Endothelial cell of umbilical vein (primary cell): ENCODE results near the gene AADAT. TPM values are rescaled to one million over a fixed set of nuclear protein-coding genes. Genes with fewer than 3 reads are reported as not detected.
"Not testable (repeated sequence)": the region's sequence is repeated elsewhere in the genome, so short reads cannot be mapped to it uniquely, and the experiment has no call there.

Experiments used
- BruUV-seq: library from RNA; stranded (reverse); fragments of 400-500 nt; replicated peaks from 2 replicates; lab custom pipeline; 2021; lab: Mats Ljungman, UMichigan
- CTCF ChIA-PET: fragments of 300-600, 350-600 bp; sonication (Branson Sonifier 250); formaldehyde crosslinking; loops from one replicate; lab custom pipeline; 2021; ENCODE audit warnings: antibody characterized with exemption, inconsistent platforms; lab: Charles Lee
- POLR2A ChIA-PET: fragments of 300-600, 350-600 bp; sonication (Branson Sonifier 250); formaldehyde crosslinking; loops from one replicate; lab custom pipeline; 2021; ENCODE audit warnings: antibody characterized with exemption, inconsistent platforms; lab: Charles Lee
- DNase-seq: peaks from one replicate; pipeline ENCODE4 v3.0.0-alpha.2; 2011; ENCODE audit warnings: low read depth, low spot score
- FAIRE-seq: peaks from 2 replicates; lab custom pipeline; 2011; peaks lifted over from hg19 to GRCh38; lab: Jason Lieb, UNC
- H2AFZ ChIP-seq: 2 replicates; pipeline ENCODE4 v1.6.0; 2012; ENCODE audit warnings: low read depth, low read length, control low read depth, inconsistent platforms
- H3K27ac ChIP-seq: 2 replicates; pipeline ENCODE4 v1.5.1; 2011; ENCODE audit warnings: low read depth, mild to moderate bottlenecking, control low read depth, low read length, moderate library complexity; ENCODE audit not compliant: insufficient read depth
- H3K27me3 ChIP-seq, 2 experiments: 2 replicates each; pipeline versions ENCODE4 v1.6.0 to v1.6.1; 2011; ENCODE audit warnings: low read length in 2 of 2, mixed read lengths in 1 of 2; ENCODE audit not compliant: control insufficient read depth in 2 of 2, insufficient read depth in 2 of 2
- H3K36me3 ChIP-seq, 2 experiments: 2 replicates in 1 of 2; 3 replicates in 1 of 2; pipeline ENCODE4 v1.5.1; 2011; ENCODE audit warnings: low read length in 2 of 2, mild to moderate bottlenecking in 1 of 2, moderate library complexity in 1 of 2; ENCODE audit not compliant: control insufficient read depth in 2 of 2, insufficient read depth in 2 of 2; ENCODE audit errors: extremely low read depth in 1 of 2
- H3K4me1 ChIP-seq: 3 replicates; pipeline ENCODE4 v1.5.1; 2011; ENCODE audit warnings: mild to moderate bottlenecking, low read length; ENCODE audit not compliant: control insufficient read depth, insufficient read depth; ENCODE audit errors: extremely low read depth
- H3K4me2 ChIP-seq: 2 replicates; pipeline ENCODE4 v1.6.1; 2011; ENCODE audit warnings: low read length, control low read depth, mixed read lengths; ENCODE audit not compliant: insufficient read depth
- H3K4me3 ChIP-seq, 3 experiments: fragments of 200-600 bp in 1 of 3; sonication (generic), shearing (Covaris generic) in 1 of 3; replicated peaks in 1 of 3; 2 replicates each; pipeline ENCODE4 v1.5.1; 2011 to 2016; ENCODE audit warnings: control low read depth in 3 of 3, low read length in 3 of 3, mild to moderate bottlenecking in 2 of 3, inconsistent platforms in 1 of 3, low read depth in 1 of 3, moderate library complexity in 1 of 3; ENCODE audit not compliant: insufficient read depth in 1 of 3
- H3K79me2 ChIP-seq: 2 replicates; pipeline ENCODE4 v1.6.0; 2012; ENCODE audit warnings: low read length, inconsistent platforms; ENCODE audit not compliant: control insufficient read depth, insufficient read depth
- H3K9ac ChIP-seq: replicated peaks from 2 replicates; pipeline ENCODE3; 2011; ENCODE audit warnings: low read length, control low read depth; ENCODE audit not compliant: insufficient read depth; ENCODE audit errors: extremely low read depth
- H3K9me1 ChIP-seq: replicated peaks from 3 replicates; pipeline ENCODE4 v1.6.0; 2011; ENCODE audit warnings: mild to moderate bottlenecking, low read length; ENCODE audit not compliant: control insufficient read depth, insufficient read depth; ENCODE audit errors: extremely low read depth
- H3K9me3 ChIP-seq: replicated peaks from 2 replicates; pipeline ENCODE4 v1.5.1; 2012; ENCODE audit warnings: low read length, inconsistent platforms; ENCODE audit not compliant: control insufficient read depth, insufficient read depth
- H4K20me1 ChIP-seq: replicated peaks from 2 replicates; pipeline ENCODE3; 2011; ENCODE audit warnings: mild to moderate bottlenecking, low read length; ENCODE audit not compliant: control insufficient read depth, insufficient read depth; ENCODE audit errors: extremely low read depth
- CTCF ChIP-seq, 2 donors: IDR thresholded peaks; 1 replicate in 1 of 2; 2 replicates in 1 of 2; pipeline ENCODE4 v1.5.1; 2011; ENCODE audit warnings: low read length in 2 of 2, mild to moderate bottlenecking in 2 of 2, moderate library complexity in 2 of 2, control low read depth in 1 of 2, inconsistent platforms in 1 of 2, low read depth in 1 of 2; ENCODE audit not compliant: insufficient read depth in 1 of 2; ENCODE audit errors: extremely low read depth in 1 of 2
- FOS ChIP-seq: IDR thresholded peaks from 2 replicates; pipeline ENCODE4 v1.6.1; 2011; ENCODE audit warnings: mild to moderate bottlenecking, low read length, moderate library complexity, borderline replicate concordance; ENCODE audit not compliant: insufficient read depth
- GATA2 ChIP-seq: IDR thresholded peaks from 2 replicates; pipeline ENCODE4 v1.7.0; 2011; ENCODE audit warnings: low read depth, mild to moderate bottlenecking, moderate library complexity, mixed read lengths, low read length; ENCODE audit not compliant: insufficient read length, insufficient read depth
- POLR2A ChIP-seq: IDR thresholded peaks from 2 replicates; pipeline ENCODE4 v1.6.1; 2012; ENCODE audit warnings: low read depth, mild to moderate bottlenecking, control low read depth, low read length
- POLR2AphosphoS5 ChIP-seq: IDR thresholded peaks from 2 replicates; pipeline ENCODE4 v1.6.1; 2012; ENCODE audit warnings: low read depth, mild to moderate bottlenecking, control low read depth, low read length, moderate library complexity; ENCODE audit not compliant: insufficient read depth
- dilution Hi-C: fragments of 300-500 bp; cut with MboI; formaldehyde crosslinking; loops from one replicate; pipeline ENCODE4 v1.15.0; 2019; ENCODE audit warnings: low sequenced_read_pairs; ENCODE audit not compliant: extremely low pct_ligation_motif_present
- intact Hi-C: fragments of 100-400 bp; cut with micrococcal nuclease; formaldehyde crosslinking; loops from one replicate; pipeline ENCODE4 v1.10.0; 2022
- polyA plus RNA-seq, 4 experiments: library from polyadenylated mRNA; depleted of rRNA in 3 of 4; stranded (reverse) in 3 of 4; unstranded in 1 of 4; fragments of >200 nt; gene quantifications; 2 replicates each; pipeline versions ENCODE4 v1.2.1 to v1.2.3, GENCODE V29; 2011 to 2012; ENCODE audit warnings: missing spikeins in 1 of 4
- total RNA-seq: library from RNA; stranded (reverse); gene quantifications from 2 replicates; pipeline ENCODE4 v1.2.3, GENCODE V29; 2021
- TF ChIP-seq, protein P1 (sequence below): IDR thresholded peaks from 2 replicates; pipeline ENCODE4 v1.6.1; 2011; ENCODE audit not compliant: insufficient read depth, insufficient read length

The AADAT gene
- total and polyA plus RNA-seq, 2 donors (not counting 3 experiments of a cell fraction or from before 2014, with no cell fraction given): 1.8 to 2.5 TPM

DNA sequence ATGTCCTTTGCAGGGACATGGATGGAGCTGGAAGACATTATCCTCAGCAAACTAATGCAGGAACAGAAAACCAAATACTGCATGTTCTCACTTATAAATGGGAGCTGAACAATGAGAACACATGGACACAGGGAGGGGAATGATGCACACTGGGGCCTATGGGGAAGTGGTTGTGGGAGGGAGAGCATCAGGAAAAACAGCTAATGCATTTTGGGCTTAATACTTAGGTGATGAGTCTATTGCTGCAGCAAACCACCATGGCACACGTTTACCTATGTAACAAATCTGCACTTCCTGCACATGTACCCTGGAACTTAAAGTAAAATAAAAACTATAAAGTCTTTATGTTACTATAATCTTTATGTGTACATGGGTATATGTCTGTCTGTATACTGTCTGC is 24.4 kb upstream of the AADAT start:
- H3K36me3 ChIP-seq, FAIRE-seq, dilution Hi-C loops, H4K20me1 ChIP-seq, H3K4me3 ChIP-seq, H2AFZ ChIP-seq, DNase-seq, POLR2A ChIA-PET, H3K4me2 ChIP-seq, BruUV-seq, H3K4me1 ChIP-seq, CTCF ChIA-PET, H3K27me3 ChIP-seq, intact Hi-C loops, H3K9me1 ChIP-seq, H3K9me3 ChIP-seq, H3K9ac ChIP-seq, H3K27ac ChIP-seq, H3K79me2 ChIP-seq: not testable (repeated sequence)

DNA sequence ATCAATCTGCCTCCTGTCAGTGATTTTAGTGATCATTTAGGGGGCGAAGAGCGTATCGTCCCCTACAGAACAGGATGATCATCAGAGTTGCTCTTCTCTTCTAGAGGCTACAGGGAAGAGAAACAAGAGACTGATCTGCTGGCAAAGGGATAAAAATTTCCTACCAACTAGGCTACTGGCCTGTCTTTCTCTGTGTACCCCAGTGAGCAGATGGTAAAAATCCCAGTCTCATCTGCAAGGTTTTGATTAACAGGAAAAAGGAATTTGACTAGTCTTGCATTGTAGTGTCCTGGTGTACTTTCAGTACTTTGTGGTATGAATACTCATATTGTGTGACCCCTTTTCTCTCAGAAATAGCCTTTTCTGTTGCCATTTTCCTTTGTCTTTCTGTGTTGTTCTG is 21.8 kb upstream of the AADAT start:
- CTCF ChIA-PET: no interaction called here
- Histone ChIP-seq H3K27me3 (no peaks in the 10 kb centered on the region), H2AFZ (no peak overlapping the region), H3K4me1 (no peaks in the 10 kb centered on the region), H3K9me3 (no peaks in the 10 kb centered on the region), H3K79me2 (no peaks in the 10 kb centered on the region), H4K20me1 (no peaks in the 10 kb centered on the region), H3K27ac (no peak overlapping the region), H3K4me2 (no peak overlapping the region), H3K4me3 (no peak overlapping the region), H3K9ac (no peak overlapping the region), H3K9me1 (no peaks in the 10 kb centered on the region), H3K36me3 (no peaks in the 10 kb centered on the region)
- DNase-seq (no peak), FAIRE-seq (no peak)
- BruUV-seq: no TSS peak
- dilution Hi-C loops: no loop called here
- TF ChIP-seq POLR2AphosphoS5: no peak
- no peak for TF ChIP-seq GATA2
- TF ChIP-seq, protein P1, sequence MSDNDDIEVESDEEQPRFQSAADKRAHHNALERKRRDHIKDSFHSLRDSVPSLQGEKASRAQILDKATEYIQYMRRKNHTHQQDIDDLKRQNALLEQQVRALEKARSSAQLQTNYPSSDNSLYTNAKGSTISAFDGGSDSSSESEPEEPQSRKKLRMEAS: no peak
- TF ChIP-seq FOS: no peak
- no peak for TF ChIP-seq CTCF (IDR thresholded peaks at IDR 0.05; ENCODE audit: extremely low read depth in 1 of 2, insufficient read depth in 1 of 2, low read depth in 1 of 2, low read length in 2 of 2)
- no peak for TF ChIP-seq POLR2A
- intact Hi-C loops: no loop called here
- POLR2A ChIA-PET: no interaction called here
